GM12801 (cell line): ENCODE data around the gene FETUB.

Experiments
- CTCF ChIP-seq: IDR thresholded peaks from one replicate; pipeline ENCODE4 v1.5.1; 2011; ENCODE audit warnings: control low read depth; ENCODE audit not compliant: insufficient read length; ENCODE audit errors: extremely low read depth

Gene FETUB

GRCh38 chr3:186665625-186666188 is 25.5 kb downstream of the FETUB start, which contains the start of gene HRG:
Gene HRG, plus strand, starts transcription at chr3:186666014. Its CDS starts 18 bp downstream, at chr3:186666032.
- no peak for TF ChIP-seq CTCF

GRCh38 chr3:186668426-186668825 is 28.2 kb downstream of the FETUB start:
- no peak for TF ChIP-seq CTCF

- no peak for TF ChIP-seq CTCF
Measured at GRCh38 chr3:186669378-186670084, 29.3 kb downstream of the FETUB start.

GRCh38 chr3:186670155-186670554 is 30.0 kb downstream of the FETUB start:
- TF ChIP-seq CTCF: no peak

GRCh38 chr3:186671051-186671450 is 30.9 kb downstream of the FETUB start:
- TF ChIP-seq CTCF: no peak

- no peak for TF ChIP-seq CTCF
Measured at GRCh38 chr3:186678604-186679003, 38.4 kb downstream of the FETUB start.

GRCh38 chr3:186679151-186679550 is 39.0 kb downstream of the FETUB start:
- TF ChIP-seq CTCF: no peak
